GM23338 (cell line): ENCODE measurements around the gene NME9. TPM values are rescaled to one million over a fixed set of nuclear protein-coding genes. Genes with fewer than 3 reads are reported as not detected.

Source experiments
- ATAC-seq: fragments of 200-7000 bp; cut with Tn5 transposase; 3 replicates; pipeline ENCODE4 v1.9.1; 2020
- DNase-seq: peaks from one replicate; pipeline ENCODE4 v3.0.0-alpha.2; 2015; ENCODE audit warnings: low spot score
- H2AFZ ChIP-seq: fragments of 200-600 bp; sonication (generic); 2 replicates; pipeline ENCODE4 v1.8.0; 2016; ENCODE audit warnings: antibody characterized with exemption, mild to moderate bottlenecking, moderate library complexity
- H3F3A ChIP-seq: fragments of 200-600 bp; sonication (generic); replicated peaks from 2 replicates; pipeline ENCODE4 v1.8.0; 2017; ENCODE audit warnings: antibody characterized with exemption, mixed run types, low read depth
- H3K27ac ChIP-seq: fragments of 200-600 bp; sonication (generic); 2 replicates; pipeline ENCODE4 v1.6.1; 2016; ENCODE audit warnings: low read depth
- H3K27me3 ChIP-seq: fragments of 200-600 bp; sonication (generic); 2 replicates; pipeline ENCODE4 v1.8.0; 2016; ENCODE audit warnings: mild to moderate bottlenecking, mixed run types, moderate library complexity; ENCODE audit not compliant: insufficient read depth
- H3K36me3 ChIP-seq: fragments of 200-600 bp; sonication (generic); 2 replicates; pipeline ENCODE4 v1.8.0; 2016; ENCODE audit warnings: mild to moderate bottlenecking; ENCODE audit not compliant: insufficient read depth
- H3K4me1 ChIP-seq: fragments of 200-600 bp; sonication (generic); 2 replicates; pipeline ENCODE4 v1.8.0; 2016; ENCODE audit warnings: mild to moderate bottlenecking, moderate library complexity; ENCODE audit not compliant: insufficient read depth
- H3K4me2 ChIP-seq: fragments of 200-600 bp; sonication (generic); 2 replicates; pipeline ENCODE4 v1.7.1; 2017; ENCODE audit warnings: mixed run types
- H3K4me3 ChIP-seq: fragments of 200-600 bp; sonication (generic); 2 replicates; pipeline ENCODE4 v1.6.1; 2016; ENCODE audit warnings: mixed run types
- H3K79me2 ChIP-seq: fragments of 200-600 bp; sonication (generic); replicated peaks from 2 replicates; pipeline ENCODE4 v1.8.0; 2017; ENCODE audit warnings: mild to moderate bottlenecking; ENCODE audit not compliant: insufficient read depth
- H3K9me2 ChIP-seq: fragments of 200-600 bp; sonication (generic); 2 replicates; pipeline ENCODE4 v1.8.0; 2017; ENCODE audit not compliant: insufficient read depth
- H4K20me1 ChIP-seq: fragments of 200-600 bp; sonication (generic); replicated peaks from 2 replicates; pipeline ENCODE4 v1.8.0; 2017; ENCODE audit warnings: mild to moderate bottlenecking; ENCODE audit not compliant: insufficient read depth
- H3K27ac Mint-ChIP-seq: 2 replicates; pipeline ENCODE4 v1.8.0; 2020; ENCODE audit warnings: inconsistent platforms, mild to moderate bottlenecking, moderate library complexity, mixed read lengths
- H3K27me3 Mint-ChIP-seq: 3 replicates; pipeline ENCODE4 v1.8.0; 2022; ENCODE audit warnings: low read depth, mild to moderate bottlenecking, moderate library complexity, mixed read lengths, inconsistent platforms; ENCODE audit not compliant: insufficient read depth, poor library complexity
- H3K36me3 Mint-ChIP-seq: 3 replicates; pipeline ENCODE4 v1.8.0; 2021; ENCODE audit warnings: low read depth, mild to moderate bottlenecking, inconsistent platforms, moderate library complexity, mixed read lengths
- H3K4me1 Mint-ChIP-seq: 3 replicates; pipeline ENCODE4 v1.8.0; 2020; ENCODE audit warnings: mild to moderate bottlenecking, inconsistent platforms, mixed read lengths
- H3K4me3 Mint-ChIP-seq: 3 replicates; pipeline ENCODE4 v1.8.0; 2021; ENCODE audit warnings: moderate library complexity, mild to moderate bottlenecking, inconsistent platforms, mixed read lengths
- H3K9me3 Mint-ChIP-seq: 3 replicates; pipeline ENCODE4 v1.8.0; 2020; ENCODE audit warnings: moderate library complexity, mild to moderate bottlenecking, inconsistent platforms, mixed read lengths
- CREB1 ChIP-seq: fragments of 250-450 bp; sonication (Bioruptor Pico); IDR thresholded peaks from 2 replicates; pipeline ENCODE4 v1.5.0; 2020; ENCODE audit warnings: low read depth, mild to moderate bottlenecking, moderate library complexity
- EZH2 ChIP-seq: fragments of 200-600 bp; sonication (generic); IDR thresholded peaks from one replicate; pipeline ENCODE4 v1.8.0; 2017; ENCODE audit warnings: antibody characterized with exemption, mild to moderate bottlenecking, low read depth; ENCODE audit not compliant: unreplicated experiment
- EZH2phosphoT487 ChIP-seq: fragments of 200-600 bp; sonication (generic); IDR thresholded peaks from one replicate; pipeline ENCODE4 v1.8.1; 2018; ENCODE audit warnings: antibody characterized with exemption; ENCODE audit not compliant: unreplicated experiment
- JUNB ChIP-seq: IDR thresholded peaks from one replicate; pipeline ENCODE4 v1.6.1; 2016; ENCODE audit warnings: antibody characterized with exemption; ENCODE audit not compliant: unreplicated experiment
- NANOG ChIP-seq: IDR thresholded peaks from 2 replicates; pipeline ENCODE4 v1.6.1; 2016; ENCODE audit warnings: antibody characterized with exemption, borderline replicate concordance
- POLR2AphosphoS5 ChIP-seq: IDR thresholded peaks from 2 replicates; pipeline ENCODE4 v1.6.1; 2016; ENCODE audit warnings: antibody characterized with exemption, low read depth
- STAT1 ChIP-seq: IDR thresholded peaks from one replicate; pipeline ENCODE4 v1.6.1; 2016; ENCODE audit warnings: antibody characterized with exemption; ENCODE audit not compliant: unreplicated experiment
- ZNF114 ChIP-seq: fragments of 250-450 bp; sonication (Bioruptor Pico); IDR thresholded peaks from 2 replicates; pipeline ENCODE4 v1.5.0; 2020; ENCODE audit warnings: mild to moderate bottlenecking, moderate library complexity
- ZNF331 ChIP-seq: fragments of 250-450 bp; sonication (Bioruptor Pico); IDR thresholded peaks from 2 replicates; pipeline ENCODE4 v1.5.0; 2020; ENCODE audit warnings: low read depth, mild to moderate bottlenecking, moderate library complexity
- polyA plus RNA-seq: library from polyadenylated mRNA; unstranded; fragments of >200 nt; fragmentation: Nextera tagmentation; extraction: Ambion mirVana; gene quantifications from 2 replicates; pipeline ENCODE4 v1.2.1, GENCODE V29; 2016
- total RNA-seq: library from RNA; depleted of rRNA; stranded (reverse); fragments of >200 nt; shearing (Covaris generic); gene quantifications from 2 replicates; pipeline ENCODE4 v1.2.3, GENCODE V29; 2014
- TF ChIP-seq, protein P1 (sequence below): IDR thresholded peaks from 2 replicates; pipeline ENCODE4 v1.6.1; 2016; ENCODE audit warnings: antibody characterized with exemption
- TF ChIP-seq, protein P2 (sequence below): IDR thresholded peaks from one replicate; pipeline ENCODE4 v1.6.1; 2018; ENCODE audit warnings: antibody characterized with exemption; ENCODE audit not compliant: unreplicated experiment
- TF ChIP-seq, protein P3 (sequence below), 2 experiments: fragments of 200-600 bp in 1 of 2; sonication (generic) in 1 of 2; conservative IDR thresholded peaks; 2 replicates each; pipeline versions ENCODE4 v1.5.1 to v1.6.1; 2016 to 2017; ENCODE audit warnings: antibody characterized with exemption in 2 of 2, low read depth in 2 of 2, mild to moderate bottlenecking in 2 of 2, moderate library complexity in 1 of 2

NME9 gene
- total and polyA plus RNA-seq, 2 experiments from 2014 or later, result 0.14 to 2.0 TPM

DNA sequence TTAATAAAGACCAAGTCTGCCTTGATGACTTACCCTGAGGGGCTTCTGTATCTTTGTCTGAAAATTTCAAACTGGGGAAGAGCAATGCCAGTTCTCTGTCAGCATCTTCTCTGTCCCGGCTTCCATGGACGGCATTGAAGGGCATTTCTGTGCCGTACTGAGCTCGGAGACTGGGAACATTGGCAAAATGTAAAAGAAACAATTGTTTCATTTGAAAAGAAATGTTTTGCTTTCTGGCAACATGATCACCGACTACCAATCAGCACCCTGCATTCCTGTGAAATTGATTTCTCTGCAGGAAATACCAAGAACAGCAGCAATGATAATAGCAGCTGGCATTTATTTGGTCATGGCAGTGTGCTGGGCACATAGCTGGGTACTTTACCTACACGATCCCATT is 26.2 kb downstream of the NME9 start (continued):
- TF ChIP-seq STAT1, result no peak
- TF ChIP-seq, protein P1, sequence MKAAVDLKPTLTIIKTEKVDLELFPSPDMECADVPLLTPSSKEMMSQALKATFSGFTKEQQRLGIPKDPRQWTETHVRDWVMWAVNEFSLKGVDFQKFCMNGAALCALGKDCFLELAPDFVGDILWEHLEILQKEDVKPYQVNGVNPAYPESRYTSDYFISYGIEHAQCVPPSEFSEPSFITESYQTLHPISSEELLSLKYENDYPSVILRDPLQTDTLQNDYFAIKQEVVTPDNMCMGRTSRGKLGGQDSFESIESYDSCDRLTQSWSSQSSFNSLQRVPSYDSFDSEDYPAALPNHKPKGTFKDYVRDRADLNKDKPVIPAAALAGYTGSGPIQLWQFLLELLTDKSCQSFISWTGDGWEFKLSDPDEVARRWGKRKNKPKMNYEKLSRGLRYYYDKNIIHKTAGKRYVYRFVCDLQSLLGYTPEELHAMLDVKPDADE, result no peak
- no peak for TF ChIP-seq POLR2AphosphoS5
- TF ChIP-seq EZH2phosphoT487, result no peak
- no peak for TF ChIP-seq ZNF114 (CRISPR knock-in tag)
- no peak for TF ChIP-seq ZNF331 (CRISPR knock-in tag)
- no peak for TF ChIP-seq EZH2

DNA sequence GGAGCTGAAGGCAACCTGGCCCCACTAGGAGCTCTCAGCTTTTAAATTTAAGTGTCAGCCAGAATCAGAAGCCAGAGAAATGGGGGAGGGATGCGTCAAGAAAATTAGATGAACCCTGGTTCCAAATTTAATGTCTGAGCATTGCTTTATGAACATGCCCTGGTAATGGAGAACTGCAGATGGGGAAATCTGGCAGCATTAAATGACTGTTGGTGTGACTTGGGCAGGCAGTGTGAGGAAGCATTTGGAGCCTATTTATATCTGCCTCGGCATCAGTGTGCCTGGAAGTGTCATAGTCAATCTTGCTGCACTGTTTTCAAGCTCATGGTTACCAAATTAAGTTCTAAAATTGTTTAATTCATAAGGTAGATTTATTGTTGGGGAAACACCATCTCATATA is 29.0 kb downstream of the NME9 start:
- H3K36me3 ChIP-seq, result no peaks in the 10 kb centered on the region
- H3K27ac ChIP-seq, result no peak overlapping the region
- H3K4me1 ChIP-seq, result no peaks in the 10 kb centered on the region
- no peaks in the 10 kb centered on the region for H3K79me2 ChIP-seq
- H3K9me2 ChIP-seq, result no peaks in the 10 kb centered on the region
- no peaks in the 10 kb centered on the region for H3F3A ChIP-seq
- Mint-ChIP-seq H3K4me1 (no peaks in the 10 kb centered on the region), H3K36me3 (peaks cover 12% of the 10 kb centered on the region; the same call in 2 of the 3 replicates), H3K9me3 (no peaks in the 10 kb centered on the region), H3K27me3 (peaks cover 6% of the 10 kb centered on the region), H3K4me3 (no peak overlapping the region), H3K27ac (no peak overlapping the region)
- DNase-seq, result no peak
- no peak overlapping the region for H3K4me3 ChIP-seq
- no peak overlapping the region for H2AFZ ChIP-seq
- H4K20me1 ChIP-seq, result no peaks in the 10 kb centered on the region; the same call in 1 of the 2 replicates
- no peaks in the 10 kb centered on the region for H3K27me3 ChIP-seq
- no peak overlapping the region for H3K4me2 ChIP-seq
- no peak for ATAC-seq
- TF ChIP-seq, protein P1, result no peak
- TF ChIP-seq JUNB (no peak), ZNF114 (CRISPR knock-in tag) (no peak), POLR2AphosphoS5 (no peak), EZH2 (no peak), EZH2phosphoT487 (no peak), NANOG (no peak), CREB1 (CRISPR knock-in tag) (no peak), ZNF331 (CRISPR knock-in tag) (no peak)
- TF ChIP-seq, protein P2, sequence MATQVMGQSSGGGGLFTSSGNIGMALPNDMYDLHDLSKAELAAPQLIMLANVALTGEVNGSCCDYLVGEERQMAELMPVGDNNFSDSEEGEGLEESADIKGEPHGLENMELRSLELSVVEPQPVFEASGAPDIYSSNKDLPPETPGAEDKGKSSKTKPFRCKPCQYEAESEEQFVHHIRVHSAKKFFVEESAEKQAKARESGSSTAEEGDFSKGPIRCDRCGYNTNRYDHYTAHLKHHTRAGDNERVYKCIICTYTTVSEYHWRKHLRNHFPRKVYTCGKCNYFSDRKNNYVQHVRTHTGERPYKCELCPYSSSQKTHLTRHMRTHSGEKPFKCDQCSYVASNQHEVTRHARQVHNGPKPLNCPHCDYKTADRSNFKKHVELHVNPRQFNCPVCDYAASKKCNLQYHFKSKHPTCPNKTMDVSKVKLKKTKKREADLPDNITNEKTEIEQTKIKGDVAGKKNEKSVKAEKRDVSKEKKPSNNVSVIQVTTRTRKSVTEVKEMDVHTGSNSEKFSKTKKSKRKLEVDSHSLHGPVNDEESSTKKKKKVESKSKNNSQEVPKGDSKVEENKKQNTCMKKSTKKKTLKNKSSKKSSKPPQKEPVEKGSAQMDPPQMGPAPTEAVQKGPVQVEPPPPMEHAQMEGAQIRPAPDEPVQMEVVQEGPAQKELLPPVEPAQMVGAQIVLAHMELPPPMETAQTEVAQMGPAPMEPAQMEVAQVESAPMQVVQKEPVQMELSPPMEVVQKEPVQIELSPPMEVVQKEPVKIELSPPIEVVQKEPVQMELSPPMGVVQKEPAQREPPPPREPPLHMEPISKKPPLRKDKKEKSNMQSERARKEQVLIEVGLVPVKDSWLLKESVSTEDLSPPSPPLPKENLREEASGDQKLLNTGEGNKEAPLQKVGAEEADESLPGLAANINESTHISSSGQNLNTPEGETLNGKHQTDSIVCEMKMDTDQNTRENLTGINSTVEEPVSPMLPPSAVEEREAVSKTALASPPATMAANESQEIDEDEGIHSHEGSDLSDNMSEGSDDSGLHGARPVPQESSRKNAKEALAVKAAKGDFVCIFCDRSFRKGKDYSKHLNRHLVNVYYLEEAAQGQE, result no peak
- TF ChIP-seq, protein P3, sequence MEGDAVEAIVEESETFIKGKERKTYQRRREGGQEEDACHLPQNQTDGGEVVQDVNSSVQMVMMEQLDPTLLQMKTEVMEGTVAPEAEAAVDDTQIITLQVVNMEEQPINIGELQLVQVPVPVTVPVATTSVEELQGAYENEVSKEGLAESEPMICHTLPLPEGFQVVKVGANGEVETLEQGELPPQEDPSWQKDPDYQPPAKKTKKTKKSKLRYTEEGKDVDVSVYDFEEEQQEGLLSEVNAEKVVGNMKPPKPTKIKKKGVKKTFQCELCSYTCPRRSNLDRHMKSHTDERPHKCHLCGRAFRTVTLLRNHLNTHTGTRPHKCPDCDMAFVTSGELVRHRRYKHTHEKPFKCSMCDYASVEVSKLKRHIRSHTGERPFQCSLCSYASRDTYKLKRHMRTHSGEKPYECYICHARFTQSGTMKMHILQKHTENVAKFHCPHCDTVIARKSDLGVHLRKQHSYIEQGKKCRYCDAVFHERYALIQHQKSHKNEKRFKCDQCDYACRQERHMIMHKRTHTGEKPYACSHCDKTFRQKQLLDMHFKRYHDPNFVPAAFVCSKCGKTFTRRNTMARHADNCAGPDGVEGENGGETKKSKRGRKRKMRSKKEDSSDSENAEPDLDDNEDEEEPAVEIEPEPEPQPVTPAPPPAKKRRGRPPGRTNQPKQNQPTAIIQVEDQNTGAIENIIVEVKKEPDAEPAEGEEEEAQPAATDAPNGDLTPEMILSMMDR (conservative IDR thresholded peaks at IDR 0.05; ENCODE audit: low read depth in 2 of 2), result no peak
